HTR-8/SVneo (cell line): ENCODE results near the gene PFKP.

Source experiments
- DNase-seq: peaks from one replicate; pipeline ENCODE4 v3.0.0; 2011; ENCODE audit warnings: low spot score, mixed read lengths; ENCODE audit not compliant: insufficient read length
- FAIRE-seq: peaks from 2 replicates; lab custom pipeline; 2011; peaks lifted over from hg19 to GRCh38; lab: Jason Lieb, UNC

Gene PFKP

DNA sequence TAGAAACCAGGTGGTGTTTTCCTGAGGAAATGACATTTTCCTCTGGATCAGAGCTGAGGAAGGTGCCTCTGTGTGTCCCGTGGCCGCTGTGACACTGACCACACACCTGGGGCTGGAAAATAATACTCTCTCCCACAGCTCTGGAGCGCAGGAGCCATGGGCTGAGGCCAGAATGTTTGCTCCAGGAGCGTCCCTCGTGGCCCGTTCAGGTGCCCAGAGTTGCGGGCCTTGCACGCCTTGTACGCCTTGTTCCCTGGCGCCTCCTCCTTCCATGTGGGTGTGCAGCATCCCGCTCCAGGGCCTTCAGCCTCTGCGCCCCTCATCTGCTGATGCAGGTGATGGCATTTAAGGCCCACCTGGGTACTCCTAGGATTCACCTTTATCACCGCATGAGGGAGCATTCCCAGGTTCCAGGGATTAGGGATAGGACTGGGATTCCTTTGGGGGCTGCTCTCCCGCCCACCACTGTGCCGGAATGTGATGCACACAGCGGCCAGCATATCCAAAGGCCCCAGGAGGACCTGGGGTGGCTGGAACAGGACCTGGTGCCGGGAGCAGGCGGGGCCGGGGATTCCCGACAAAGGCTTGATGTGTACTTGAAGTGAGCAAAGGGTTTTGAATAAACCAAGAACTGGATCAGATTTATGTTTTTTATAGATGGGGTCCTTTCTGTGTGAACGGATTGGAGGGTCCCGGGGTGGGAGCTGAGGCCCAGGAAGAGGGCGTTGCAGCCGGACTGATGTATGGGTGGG is 61.2 kb downstream of the PFKP start:
- FAIRE-seq: no peak

DNA sequence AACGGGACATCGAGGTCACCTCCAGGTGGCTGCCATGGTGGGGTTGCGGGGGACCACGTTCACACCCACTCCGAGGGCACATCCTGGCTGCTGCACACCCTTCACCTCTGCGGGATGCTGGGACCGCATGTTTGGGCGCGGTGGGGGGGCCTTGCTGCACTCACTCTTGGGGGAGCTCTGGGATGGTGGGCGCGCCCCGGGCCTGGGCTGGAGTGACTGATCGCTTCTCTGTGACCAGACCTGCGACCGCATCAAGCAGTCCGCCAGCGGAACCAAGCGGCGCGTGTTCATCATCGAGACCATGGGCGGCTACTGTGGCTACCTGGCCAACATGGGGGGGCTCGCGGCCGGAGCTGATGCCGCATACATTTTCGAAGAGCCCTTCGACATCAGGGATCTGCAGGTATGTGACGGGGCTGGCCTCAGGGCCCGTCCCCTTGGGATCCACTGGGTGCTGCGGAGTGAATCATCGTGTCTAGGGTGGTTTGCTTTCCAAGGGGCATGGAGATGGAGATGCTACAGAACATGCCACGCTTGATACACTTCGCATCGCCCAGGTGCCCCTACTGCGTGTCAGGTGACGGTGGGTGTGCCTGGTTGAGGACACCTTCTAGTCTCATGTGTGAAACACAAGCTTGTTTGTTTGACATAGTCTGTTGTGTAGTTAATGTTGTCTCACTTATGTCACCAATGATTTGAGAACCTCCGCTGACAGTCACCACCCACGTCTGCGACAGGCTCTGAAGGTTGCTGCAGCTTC is 62.4 kb downstream of the PFKP start:
- no peak for FAIRE-seq
- DNase-seq: no peak

More for the DNA sequence above, 61.2 kb downstream of the PFKP start:
- no peak for DNase-seq

DNA sequence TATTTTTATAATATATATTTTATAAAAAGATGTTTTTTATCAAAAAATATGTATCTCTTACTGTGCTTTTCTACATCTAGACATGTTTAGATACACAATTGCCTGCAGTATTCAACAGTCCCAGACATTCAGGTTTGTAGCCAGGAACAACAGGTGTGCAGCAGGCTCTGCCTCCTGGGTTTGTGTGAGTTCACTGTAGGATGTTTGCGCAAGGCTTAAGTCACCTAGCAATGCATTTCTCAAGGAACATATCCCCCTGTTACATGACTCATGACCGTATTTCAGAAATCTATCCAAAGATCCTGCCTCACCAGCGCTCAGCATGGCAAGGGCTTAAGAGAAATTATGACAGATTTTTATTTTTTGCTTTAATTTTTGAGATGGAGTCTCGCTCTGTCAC is 63.8 kb downstream of the PFKP start:
- no peak for DNase-seq
- no peak for FAIRE-seq

DNA sequence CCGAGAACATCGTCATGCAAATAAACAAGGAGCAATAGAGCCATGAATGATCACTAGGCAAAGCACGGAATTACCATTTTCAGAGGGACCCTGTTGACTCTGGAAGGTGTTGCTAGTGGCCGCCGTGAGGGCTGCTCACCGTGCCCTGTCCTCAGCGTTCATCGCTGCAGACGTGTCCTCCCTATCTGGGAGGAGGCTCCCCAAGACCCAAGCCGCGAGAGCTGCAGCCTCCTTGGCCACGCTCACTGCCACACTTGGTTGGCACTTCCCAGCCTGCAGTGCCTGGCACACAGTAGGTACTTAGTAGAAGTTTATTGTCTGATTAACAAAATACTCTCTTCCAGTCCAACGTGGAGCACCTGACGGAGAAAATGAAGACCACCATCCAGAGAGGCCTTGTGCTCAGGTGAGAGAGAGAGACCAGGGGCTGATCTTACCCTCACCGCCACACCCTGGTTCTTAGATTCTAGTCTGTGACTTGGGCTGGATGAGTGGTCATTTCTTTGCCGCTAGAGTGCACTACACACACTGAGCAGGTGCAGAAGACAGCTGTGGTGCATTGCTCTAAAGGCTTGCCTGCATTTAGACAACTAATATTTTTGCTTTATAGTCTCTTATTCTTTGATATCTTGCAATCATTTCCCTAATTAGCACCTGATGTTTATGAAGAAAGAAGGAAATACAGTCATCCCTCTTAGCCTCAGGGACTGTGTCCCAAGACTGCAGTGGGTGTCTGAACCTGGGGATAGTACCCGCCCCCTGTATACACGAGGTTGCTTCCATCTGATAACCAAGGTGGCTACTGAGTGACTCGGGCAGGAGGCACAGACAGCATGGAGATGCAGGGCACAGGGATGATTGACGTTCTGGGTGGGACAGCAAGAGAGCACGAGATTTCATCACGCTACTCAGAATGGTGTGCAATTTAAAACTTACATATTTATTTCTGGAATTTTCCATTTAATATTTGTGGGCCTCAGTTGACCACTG is 65.0 kb downstream of the PFKP start:
- no peak for FAIRE-seq

DNA sequence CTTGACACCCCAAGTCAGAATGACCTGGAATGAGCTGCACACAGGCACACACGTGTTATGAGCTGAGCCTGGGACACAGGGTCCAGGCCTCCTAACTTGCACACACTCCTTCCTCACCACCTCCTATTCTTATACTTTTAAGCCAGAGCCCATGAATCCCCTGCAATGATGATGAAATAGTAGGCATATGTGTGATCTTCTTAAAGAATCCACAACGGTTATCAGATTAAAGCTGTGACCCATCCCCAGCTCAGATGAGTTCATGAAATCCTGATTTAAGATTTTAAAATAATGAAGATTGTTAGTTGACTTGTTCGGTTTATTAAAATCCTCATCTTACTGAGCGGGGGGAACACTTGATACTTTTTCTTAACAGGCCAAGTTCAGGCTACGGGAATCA is 66.6 kb downstream of the PFKP start:
- no peak for FAIRE-seq
- no peak for DNase-seq

More for the DNA sequence above, 65.0 kb downstream of the PFKP start:
- DNase-seq: no peak

DNA sequence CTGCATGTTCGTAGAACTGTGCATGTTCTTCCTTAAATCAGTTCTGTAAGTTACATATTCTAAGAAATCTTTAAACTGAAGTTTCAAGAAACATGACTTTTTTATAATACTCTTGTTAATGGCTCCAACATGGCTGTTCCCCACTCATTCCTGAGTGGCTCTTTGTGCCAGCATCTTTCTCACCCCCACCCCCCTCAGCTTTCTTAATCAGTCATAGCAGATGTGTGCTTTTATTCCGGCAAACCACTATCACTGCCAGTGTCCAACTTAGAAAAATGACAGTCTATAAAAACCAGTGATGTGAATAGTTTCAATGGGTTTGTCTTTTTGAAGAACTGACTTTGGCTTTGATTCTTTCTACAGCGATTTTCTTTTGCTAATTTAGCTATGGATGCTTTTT is 67.7 kb downstream of the PFKP start:
- FAIRE-seq (no peak), DNase-seq (no peak)

DNA sequence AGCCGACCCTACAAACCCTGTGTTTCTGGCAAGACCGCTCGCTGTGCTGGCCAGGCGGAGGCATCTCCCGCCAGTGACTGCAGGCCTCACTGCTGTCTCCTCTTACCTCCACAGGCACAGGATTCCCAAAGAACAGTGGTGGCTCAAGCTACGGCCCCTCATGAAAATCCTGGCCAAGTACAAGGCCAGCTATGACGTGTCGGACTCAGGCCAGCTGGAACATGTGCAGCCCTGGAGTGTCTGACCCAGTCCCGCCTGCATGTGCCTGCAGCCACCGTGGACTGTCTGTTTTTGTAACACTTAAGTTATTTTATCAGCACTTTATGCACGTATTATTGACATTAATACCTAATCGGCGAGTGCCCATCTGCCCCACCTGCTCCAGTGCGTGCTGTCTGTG is 69.0 kb downstream of the PFKP start:
- no peak for FAIRE-seq

DNA sequence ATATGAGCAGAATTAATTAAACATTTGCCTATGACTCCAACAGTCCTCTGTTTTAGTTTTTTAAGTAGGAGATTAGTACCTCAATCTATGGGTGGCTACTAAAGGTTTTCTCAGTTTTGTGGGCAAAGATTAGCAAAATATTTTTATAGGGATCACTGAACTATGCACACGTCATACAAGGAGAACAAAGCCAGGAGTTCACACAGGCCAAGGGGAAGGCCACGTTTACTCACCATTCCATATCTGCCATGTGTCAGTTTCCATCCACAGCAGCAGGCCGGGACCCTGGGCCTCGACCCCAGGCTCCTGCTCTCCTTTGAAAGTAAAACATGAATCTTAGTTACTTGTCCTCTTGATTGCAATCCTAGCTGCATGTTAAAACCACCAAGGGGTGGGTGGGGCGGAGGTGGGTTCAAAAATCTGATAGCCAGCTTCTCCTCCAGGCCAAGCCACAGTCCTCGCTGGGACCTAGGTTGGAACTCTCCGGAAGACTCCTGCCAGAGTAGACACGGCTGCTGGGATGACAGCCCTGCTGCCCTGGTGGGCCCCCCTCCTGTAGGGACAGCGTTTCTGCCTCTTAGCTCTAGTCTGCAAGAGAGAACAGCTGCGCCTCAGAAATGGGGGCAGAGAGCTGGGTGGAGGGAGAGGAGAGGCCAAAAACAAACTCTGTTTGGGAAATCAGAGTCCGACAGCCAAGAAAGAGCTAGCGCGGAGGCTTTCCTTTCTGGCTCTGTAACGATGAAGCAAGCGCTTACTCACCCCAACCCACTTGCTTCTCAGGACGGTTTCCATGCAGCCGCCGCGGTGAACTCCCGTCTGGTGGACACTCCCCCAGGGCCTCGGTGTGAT is 69.6 kb downstream of the PFKP start:
- FAIRE-seq: no peak
- DNase-seq: no peak

More for the DNA sequence above, 69.0 kb downstream of the PFKP start:
- no peak for DNase-seq

DNA sequence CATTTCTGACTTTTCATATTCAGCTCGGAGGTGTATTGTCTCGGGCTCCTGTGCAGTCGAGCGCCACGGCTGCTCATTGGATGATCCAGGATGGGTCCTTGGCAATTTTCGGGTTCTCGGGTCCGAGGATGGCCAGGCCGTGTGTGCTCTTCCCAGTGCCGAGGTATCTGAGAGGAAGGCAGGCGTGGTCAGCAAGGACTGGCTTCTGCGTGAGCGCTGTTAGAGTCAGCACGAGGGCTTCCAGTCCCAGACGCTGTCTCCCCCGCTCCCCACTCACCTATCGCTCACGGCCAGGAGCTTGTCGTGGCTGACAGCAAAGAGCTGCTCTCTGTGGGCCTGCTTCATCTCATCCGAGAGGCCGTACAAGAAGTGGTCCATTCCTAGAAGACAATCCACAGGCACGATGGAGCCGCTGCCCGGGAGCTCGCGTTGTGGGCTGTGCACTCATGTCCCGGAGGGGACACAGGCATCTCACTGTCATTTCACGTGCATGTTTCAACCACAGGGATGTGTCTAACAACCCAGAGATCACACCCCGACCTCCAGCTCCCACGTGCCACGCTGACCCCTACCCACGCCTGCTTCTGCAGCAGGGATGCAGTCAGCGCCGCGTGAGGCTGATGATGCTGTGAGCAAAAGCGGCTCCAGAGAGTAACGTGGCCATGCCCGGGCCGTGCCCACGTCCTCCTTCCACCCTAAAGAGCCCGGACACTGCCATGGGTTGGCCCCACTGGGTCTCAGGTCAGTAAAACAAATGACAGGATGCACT is 70.8 kb downstream of the PFKP start:
- DNase-seq: no peak
- FAIRE-seq: no peak

DNA sequence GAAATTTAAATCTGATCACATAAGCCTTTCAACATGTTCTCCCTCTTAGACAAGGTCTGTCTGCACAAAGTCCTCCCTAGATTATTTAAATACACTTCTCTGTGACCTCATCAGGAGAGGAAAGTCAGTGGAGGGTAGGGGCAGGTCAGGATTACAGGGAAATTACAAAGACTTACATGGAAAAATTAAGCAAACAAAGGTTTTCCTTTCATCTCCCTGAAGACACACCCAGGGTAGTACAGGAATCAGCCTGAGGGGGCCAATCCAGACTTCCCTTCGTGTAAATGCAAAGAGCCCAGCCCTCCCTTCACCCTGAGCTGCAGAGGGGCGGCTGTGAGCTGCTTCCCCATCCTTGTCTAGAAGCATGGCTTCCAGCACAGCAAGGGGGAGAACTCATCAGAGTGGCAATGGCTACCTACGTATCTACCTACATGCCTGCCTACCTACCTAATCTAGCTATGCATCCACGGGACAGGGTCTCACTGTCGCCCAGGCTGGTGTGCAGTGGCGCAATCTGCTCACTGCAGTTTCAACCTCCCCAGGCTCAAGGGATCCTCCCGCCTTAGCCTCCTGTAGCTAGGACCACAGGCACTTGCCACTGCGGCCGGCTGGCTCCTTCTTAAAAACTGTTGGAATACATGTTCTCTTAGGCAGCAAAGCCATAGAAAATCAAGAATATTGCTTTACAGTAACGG is 72.0 kb downstream of the PFKP start:
- FAIRE-seq: no peak
- DNase-seq: no peak

DNA sequence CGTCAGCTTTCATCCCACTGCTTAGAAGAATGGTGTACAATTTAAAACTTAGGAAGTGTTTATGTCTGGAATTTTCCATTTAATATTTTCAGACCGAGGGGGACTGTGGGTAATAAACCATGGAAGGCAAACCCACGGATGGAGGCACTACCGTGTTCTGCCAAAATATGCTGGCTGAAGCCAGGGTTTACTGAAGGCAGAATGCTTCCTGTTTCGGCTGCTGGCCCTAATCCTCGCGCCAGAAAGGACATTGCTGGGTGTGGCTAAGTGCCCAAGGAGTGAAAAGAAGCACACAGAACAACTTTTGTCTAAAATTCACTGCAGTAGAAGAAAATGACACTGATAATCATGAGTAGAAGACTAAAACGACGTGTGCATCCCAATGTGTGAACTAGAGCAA is 72.9 kb downstream of the PFKP start:
- FAIRE-seq (no peak), DNase-seq (no peak)

DNA sequence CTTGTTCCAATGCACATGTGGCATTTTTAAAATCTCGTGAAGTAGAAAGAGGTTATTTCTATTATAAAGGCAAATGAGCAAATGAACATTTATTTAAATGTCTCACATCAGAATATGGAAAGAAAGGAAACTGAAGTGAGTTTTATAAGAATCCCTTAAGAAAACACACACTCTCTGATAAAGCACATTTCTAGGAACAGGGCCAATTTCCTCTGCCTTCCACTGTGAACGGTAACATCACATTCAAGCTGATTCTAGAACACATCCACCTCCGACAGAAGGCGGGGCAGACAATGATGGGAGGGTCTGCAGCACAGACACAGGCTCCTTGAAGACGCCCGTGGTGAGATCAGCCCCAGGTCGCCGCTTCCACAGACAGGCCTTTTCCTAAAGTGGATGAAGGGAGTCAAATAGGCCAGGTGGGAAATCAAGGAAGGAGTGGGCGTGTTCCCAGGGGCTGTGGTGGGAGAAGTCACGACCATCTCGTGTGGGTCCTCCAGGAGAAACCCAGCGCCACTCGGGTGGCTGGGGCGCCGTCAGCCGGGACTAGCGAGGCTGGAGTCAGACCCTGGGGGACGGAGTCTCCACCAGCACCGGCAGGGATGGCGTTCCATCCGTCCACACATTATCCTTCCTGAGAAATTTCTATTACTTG is 74.1 kb downstream of the PFKP start:
- no peak for DNase-seq
- no peak for FAIRE-seq

DNA sequence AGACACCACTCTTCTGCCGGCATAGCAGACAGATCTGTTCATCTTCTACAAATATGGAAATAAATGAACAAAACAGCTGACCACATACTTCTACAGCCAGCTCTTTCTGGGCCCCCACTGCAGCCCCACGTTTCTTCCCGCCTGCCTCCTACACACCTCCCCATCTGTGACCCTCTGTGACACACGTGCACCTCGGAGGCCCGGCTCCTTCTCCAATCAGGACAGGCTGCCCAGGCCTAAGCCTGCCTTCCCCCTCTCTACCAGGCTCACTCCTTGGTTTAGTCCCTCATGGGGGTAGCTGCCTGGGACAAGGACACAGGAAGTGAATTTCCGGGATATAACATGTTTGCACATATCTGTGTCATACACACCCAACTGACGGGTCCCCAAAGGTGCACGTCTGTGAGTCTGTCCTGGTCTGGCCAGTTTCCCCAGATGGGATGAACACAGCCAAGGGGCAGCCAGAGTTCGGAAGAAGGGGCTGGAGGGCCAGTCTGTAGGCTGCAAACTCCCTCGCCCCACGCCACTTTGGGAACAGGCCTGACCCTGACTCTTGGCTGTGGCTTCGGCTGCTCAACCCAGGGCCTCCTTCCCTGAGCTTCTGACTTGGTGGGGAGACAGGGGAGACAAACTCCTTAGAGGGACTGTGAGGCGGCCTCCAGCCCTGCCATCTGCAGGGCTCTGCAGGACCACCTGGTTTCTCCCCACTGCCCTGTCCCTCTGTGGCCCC is 75.0 kb downstream of the PFKP start:
- DNase-seq (no peak), FAIRE-seq (no peak)

DNA sequence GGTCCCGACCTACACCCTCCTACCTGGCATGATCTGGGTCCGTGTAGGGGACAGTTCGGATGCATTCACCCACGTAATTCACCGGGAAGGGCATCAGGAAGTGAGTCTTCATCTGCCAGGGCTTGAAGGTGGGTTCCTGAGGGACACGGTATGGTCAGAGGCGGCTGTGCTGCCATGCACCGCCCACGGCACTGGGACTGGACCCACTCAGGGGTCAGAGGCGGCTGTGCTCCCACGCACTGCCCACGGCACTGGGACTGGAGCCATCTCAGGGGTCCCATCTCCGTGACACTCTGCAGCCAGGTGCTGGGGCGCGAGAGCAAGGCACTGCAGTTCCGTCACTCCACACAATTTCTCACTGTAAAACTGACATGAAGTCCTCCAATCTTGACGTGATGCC is 76.0 kb downstream of the PFKP start:
- DNase-seq: no peak
- no peak for FAIRE-seq

DNA sequence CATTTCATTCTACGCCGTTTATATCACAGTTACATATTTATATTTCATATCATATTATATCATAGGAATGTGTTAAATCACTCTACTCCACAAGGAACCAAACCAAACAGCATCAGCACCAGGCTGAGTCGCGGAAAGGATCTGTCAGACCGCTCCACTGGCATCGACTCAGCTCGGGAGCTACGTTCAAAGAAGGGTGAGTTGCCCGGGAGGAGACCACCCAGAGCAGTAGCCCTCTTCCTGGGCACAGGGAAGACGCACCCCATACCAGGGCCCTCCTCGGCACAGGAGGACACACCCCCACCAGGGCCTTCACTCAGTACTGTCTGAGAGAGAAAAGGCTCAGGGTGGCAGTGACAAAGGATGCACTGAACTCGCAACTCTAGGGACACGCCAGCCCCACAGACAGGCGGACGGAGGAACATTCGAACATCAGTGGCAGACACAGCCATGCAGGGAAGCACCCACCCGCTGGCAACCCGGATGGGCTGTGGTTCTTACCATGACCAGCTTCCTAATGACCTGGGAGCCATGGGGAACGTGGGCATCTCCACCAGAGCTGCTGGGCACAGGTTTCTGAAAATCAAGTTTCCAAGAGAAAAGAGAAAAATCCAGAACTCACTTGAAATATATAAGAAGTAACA is 76.6 kb downstream of the PFKP start:
- FAIRE-seq (no peak), DNase-seq (no peak)

DNA sequence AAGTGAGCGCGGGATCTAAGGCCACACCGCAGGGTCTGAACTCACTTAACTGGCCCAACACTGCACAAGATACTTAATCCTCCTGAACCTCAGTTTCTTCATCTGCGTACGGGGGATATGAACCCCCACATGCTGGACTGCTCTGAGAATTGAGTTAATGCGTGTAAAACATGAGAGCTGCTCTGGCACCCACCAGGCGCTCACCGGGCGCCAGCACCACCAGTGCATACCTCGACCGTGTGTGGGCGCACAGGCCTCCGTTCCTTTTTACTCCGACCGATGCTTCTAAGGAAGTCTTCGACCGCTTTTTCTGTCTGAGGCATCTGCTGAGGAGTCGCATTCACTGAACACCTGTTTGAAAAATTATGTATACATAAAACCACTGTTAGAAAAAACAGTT is 78.0 kb downstream of the PFKP start:
- DNase-seq (no peak), FAIRE-seq (no peak)

DNA sequence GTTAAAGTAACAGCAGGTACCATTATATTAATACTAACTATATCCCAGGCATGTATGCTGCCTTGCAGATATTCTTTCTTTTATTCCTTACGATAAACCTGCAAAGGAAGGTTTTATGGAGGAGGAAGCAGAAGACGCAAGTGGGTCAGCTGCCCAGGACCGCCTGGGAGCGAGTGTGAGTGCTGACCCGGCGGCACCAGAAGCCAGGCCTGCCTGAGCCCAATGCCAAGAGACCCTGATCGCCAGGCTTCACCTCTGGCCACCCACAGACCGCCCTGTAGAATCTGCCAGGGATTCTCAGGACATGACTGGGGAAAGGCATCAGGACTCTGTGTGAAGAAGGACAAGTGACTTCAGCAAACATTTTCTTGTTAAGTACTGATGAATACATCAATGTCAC is 78.9 kb downstream of the PFKP start:
- no peak for DNase-seq
- no peak for FAIRE-seq
